HEK293T (cell line): ENCODE results near the gene BMP6.

Source experiments
- CTCF ChIA-PET: fragments of 350-600 bp; formaldehyde crosslinking; extraction: SDS; loops from one replicate; lab custom pipeline; 2021; ENCODE audit warnings: antibody characterized with exemption, inconsistent platforms; lab: Yijun Ruan, JAX
- POLR2A ChIA-PET: fragments of 350-600 bp; formaldehyde crosslinking; extraction: SDS; loops from one replicate; lab custom pipeline; 2020; ENCODE audit warnings: antibody characterized with exemption, inconsistent platforms; lab: Yijun Ruan, JAX
- DNase-seq: peaks from one replicate; pipeline ENCODE4 v3.0.0; 2012; ENCODE audit warnings: mixed read lengths; ENCODE audit errors: extremely low spot score
- ARNT ChIP-seq: fragments of 450-650 bp; IDR thresholded peaks from 2 replicates; pipeline ENCODE4 v1.6.1; 2017; ENCODE audit warnings: mild to moderate bottlenecking
- BHLHE40 ChIP-seq: fragments of 450-650 bp; IDR thresholded peaks from 2 replicates; pipeline ENCODE4 v1.6.1; 2016; ENCODE audit warnings: mild to moderate bottlenecking, moderate library complexity, borderline replicate concordance
- CTBP1 ChIP-seq: fragments of 450-650 bp; IDR thresholded peaks from 2 replicates; pipeline ENCODE4 v1.6.1; 2016; ENCODE audit warnings: borderline replicate concordance
- ELF4 ChIP-seq: fragments of 450-650 bp; IDR thresholded peaks from 2 replicates; pipeline ENCODE4 v1.6.1; 2017; ENCODE audit warnings: antibody characterized with exemption
- FOXA1 ChIP-seq: fragments of 450-650 bp; IDR thresholded peaks from 2 replicates; pipeline ENCODE4 v1.6.1; 2016; ENCODE audit warnings: mild to moderate bottlenecking
- FOXK2 ChIP-seq: fragments of 450-650 bp; IDR thresholded peaks from 2 replicates; pipeline ENCODE4 v1.6.1; 2016; ENCODE audit warnings: mild to moderate bottlenecking
- FOXM1 ChIP-seq: fragments of 450-650 bp; IDR thresholded peaks from 2 replicates; pipeline ENCODE4 v1.6.1; 2017; ENCODE audit warnings: mild to moderate bottlenecking, borderline replicate concordance
- HDGF ChIP-seq: fragments of 450-650 bp; IDR thresholded peaks from 2 replicates; pipeline ENCODE4 v1.6.1; 2017; ENCODE audit warnings: antibody characterized with exemption, borderline replicate concordance
- L3MBTL2 ChIP-seq: fragments of 450-650 bp; conservative IDR thresholded peaks from 2 replicates; pipeline ENCODE4 v1.6.1; 2016; ENCODE audit warnings: mild to moderate bottlenecking
- LEF1 ChIP-seq: fragments of 450-650 bp; IDR thresholded peaks from 2 replicates; pipeline ENCODE4 v1.6.1; 2017; ENCODE audit warnings: mild to moderate bottlenecking, borderline replicate concordance
- NFRKB ChIP-seq: fragments of 450-650 bp; IDR thresholded peaks from 2 replicates; pipeline ENCODE4 v1.6.1; 2016; ENCODE audit warnings: mild to moderate bottlenecking, moderate library complexity
- SP1 ChIP-seq: fragments of 450-650 bp; IDR thresholded peaks from 2 replicates; pipeline ENCODE4 v1.6.1; 2017
- SUZ12 ChIP-seq: fragments of 450-650 bp; IDR thresholded peaks from 2 replicates; pipeline ENCODE4 v1.6.1; 2016; ENCODE audit warnings: mild to moderate bottlenecking
- TARDBP ChIP-seq: fragments of 450-650 bp; IDR thresholded peaks from 2 replicates; pipeline ENCODE4 v1.6.1; 2016
- ZNF384 ChIP-seq: fragments of 450-650 bp; IDR thresholded peaks from 2 replicates; pipeline ENCODE4 v1.6.1; 2016
- TF ChIP-seq, protein P1 (sequence below): fragments of 450-650 bp; IDR thresholded peaks from 2 replicates; pipeline ENCODE4 v1.6.1; 2016

Gene BMP6

DNA sequence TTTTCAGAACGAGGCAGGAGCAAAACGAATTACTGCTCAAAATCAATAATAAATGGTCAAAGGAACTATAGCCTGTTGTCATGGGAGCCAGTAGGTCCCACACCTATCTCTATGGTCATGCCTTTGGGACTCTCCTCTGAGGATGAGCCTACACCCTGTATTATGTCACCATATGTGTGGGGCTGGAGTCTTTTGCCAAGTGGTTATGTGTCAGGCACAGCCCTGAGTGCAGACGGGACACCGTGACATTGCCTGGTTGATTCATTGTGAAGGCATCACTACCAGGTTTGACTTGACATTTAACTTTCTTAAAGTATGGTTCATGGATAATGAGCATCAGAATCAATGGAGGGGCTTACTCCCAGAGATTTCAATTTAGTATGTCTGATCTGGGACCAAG lies 23.6 kb downstream of the BMP6 start:
- ChIA-PET CTCF (no interaction called here), POLR2A (no interaction called here)
- no peak for DNase-seq
- TF ChIP-seq FOXA1 (no peak), SP1 (no peak)

GRCh38 chr6:7750197-7750596 lies 24.3 kb downstream of the BMP6 start:
- POLR2A ChIA-PET, result no interaction called here
- CTCF ChIA-PET, result no interaction called here
- DNase-seq, result no peak
- TF ChIP-seq SUZ12 (no peak), ELF4 (no peak), FOXK2 (no peak), HDGF (no peak), SP1 (no peak), TARDBP (no peak), LEF1 (no peak), ZNF384 (no peak), ARNT (no peak), FOXA1 (no peak), L3MBTL2 (no peak), CTBP1 (no peak), FOXM1 (no peak), BHLHE40 (no peak), NFRKB (no peak)
- TF ChIP-seq, protein P1, sequence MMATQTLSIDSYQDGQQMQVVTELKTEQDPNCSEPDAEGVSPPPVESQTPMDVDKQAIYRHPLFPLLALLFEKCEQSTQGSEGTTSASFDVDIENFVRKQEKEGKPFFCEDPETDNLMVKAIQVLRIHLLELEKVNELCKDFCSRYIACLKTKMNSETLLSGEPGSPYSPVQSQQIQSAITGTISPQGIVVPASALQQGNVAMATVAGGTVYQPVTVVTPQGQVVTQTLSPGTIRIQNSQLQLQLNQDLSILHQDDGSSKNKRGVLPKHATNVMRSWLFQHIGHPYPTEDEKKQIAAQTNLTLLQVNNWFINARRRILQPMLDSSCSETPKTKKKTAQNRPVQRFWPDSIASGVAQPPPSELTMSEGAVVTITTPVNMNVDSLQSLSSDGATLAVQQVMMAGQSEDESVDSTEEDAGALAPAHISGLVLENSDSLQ, result no peak

GRCh38 chr6:7758456-7758855 lies 32.6 kb downstream of the BMP6 start:
- DNase-seq, result no peak
- TF ChIP-seq CTBP1, result no peak
- TF ChIP-seq LEF1, result no peak
- no peak for TF ChIP-seq ZNF384
- TF ChIP-seq SP1, result no peak
- no peak for TF ChIP-seq FOXM1
- TF ChIP-seq NFRKB, result no peak
- TF ChIP-seq BHLHE40, result no peak
- TF ChIP-seq FOXA1, result no peak
- TF ChIP-seq FOXK2, result no peak
- TF ChIP-seq ARNT, result no peak
- TF ChIP-seq SUZ12, result no peak
- TF ChIP-seq ELF4, result no peak
- TF ChIP-seq L3MBTL2, result no peak
- TF ChIP-seq, protein P1, result no peak
- TF ChIP-seq TARDBP, result no peak
- no peak for TF ChIP-seq HDGF
- CTCF ChIA-PET, result no interaction called here
- POLR2A ChIA-PET, result no interaction called here

- TF ChIP-seq, protein P1, result no peak
- TF ChIP-seq LEF1 (no peak), NFRKB (no peak), SUZ12 (no peak), HDGF (no peak), CTBP1 (no peak), BHLHE40 (no peak), FOXA1 (no peak), ARNT (no peak)
- no peak for DNase-seq
- CTCF ChIA-PET, result no interaction called here
- POLR2A ChIA-PET, result no interaction called here
Observed at GRCh38 chr6:7759320-7759719, 33.4 kb downstream of the BMP6 start.

DNA sequence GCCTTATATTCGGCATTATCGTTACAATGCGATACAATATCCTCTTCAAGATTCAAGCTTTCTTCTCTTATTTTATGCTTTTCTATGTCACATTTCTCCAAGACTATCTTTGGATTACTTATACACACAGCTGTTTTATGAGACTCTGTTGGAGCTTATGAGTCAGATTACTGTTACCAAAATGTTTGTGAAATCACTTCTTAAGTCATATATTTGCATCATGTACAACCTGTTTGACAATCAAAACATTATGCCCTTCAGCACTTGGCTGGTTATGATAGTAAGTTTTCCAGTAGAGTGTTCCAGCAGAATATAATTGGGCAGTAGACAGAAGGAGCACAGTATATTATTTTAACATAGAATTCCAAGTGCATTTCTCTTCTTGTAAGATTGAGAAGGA lies 35.2 kb downstream of the BMP6 start:
- ChIA-PET CTCF (interaction anchor here (0.7 kb wide), 1 partner anchor 227 kb away, joined by 4 read pairs; no protein-coding TSS in a partner anchor), POLR2A (no interaction called here)
- no peak for DNase-seq
- TF ChIP-seq TARDBP, result no peak
- TF ChIP-seq ARNT, result no peak
- TF ChIP-seq L3MBTL2, result no peak
- TF ChIP-seq LEF1, result no peak
- TF ChIP-seq SP1, result no peak
- TF ChIP-seq, protein P1, result no peak
- TF ChIP-seq CTBP1, result no peak
- TF ChIP-seq BHLHE40, result no peak
- no peak for TF ChIP-seq HDGF
- no peak for TF ChIP-seq FOXA1
- no peak for TF ChIP-seq NFRKB
- TF ChIP-seq FOXK2, result no peak
- TF ChIP-seq ELF4, result no peak
- no peak for TF ChIP-seq FOXM1

- ChIA-PET CTCF (no interaction called here), POLR2A (no interaction called here)
- TF ChIP-seq SUZ12 (no peak), FOXK2 (no peak), FOXM1 (no peak)
- DNase-seq, result no peak
Observed at GRCh38 chr6:7762760-7763159, 36.9 kb downstream of the BMP6 start.
